ENCODE measurements around the gene ADGRG4.
A peak's percentile ranks its signal among the peaks of the same experiment; 100 is the strongest.

The ADGRG4 gene

DNA sequence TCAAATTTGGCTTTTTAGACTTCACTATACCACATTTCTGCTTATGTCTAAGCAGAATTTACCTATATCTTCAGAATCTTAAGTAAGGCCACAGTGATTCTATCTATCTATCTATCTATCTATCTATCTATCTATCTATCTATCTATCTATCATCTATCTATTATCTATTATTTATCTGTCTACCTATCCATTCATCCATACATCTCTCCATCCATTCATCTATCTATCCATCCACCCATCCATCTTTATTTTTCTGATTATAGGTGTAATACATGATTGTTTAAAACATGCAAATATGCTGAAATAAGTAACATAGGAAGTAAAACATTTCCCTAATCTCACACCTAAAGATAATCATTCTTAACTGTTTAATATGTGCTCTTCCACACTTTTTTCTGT, 18.8 kb downstream of the ADGRG4 start:
- no peaks in the 10 kb centered on the region for H3K9me3 ChIP-seq (ENCODE audit: control insufficient read depth, insufficient read depth, low read depth, low read length)
- CTCF ChIA-PET, result no interaction called here

GRCh38 chrX:136321532-136321931, 20.8 kb downstream of the ADGRG4 start:
- Histone ChIP-seq H3K4me1 (ENCODE audit: control insufficient read depth, insufficient read depth, low read length) (no peaks in the 10 kb centered on the region), H3K27ac (ENCODE audit: extremely low read depth, low read depth, low read length) (no peak overlapping the region), H3K9me3 (ENCODE audit: control insufficient read depth, insufficient read depth, low read depth, low read length) (no peaks in the 10 kb centered on the region), H3K36me3 (ENCODE audit: control insufficient read depth in 2 of 2, insufficient read depth in 1 of 2, low read length in 2 of 2) (no peaks in the 10 kb centered on the region), H3K4me3 (ENCODE audit: low read depth, low read length) (no peak overlapping the region)
- ChIA-PET CTCF (no interaction called here), POLR2A (no interaction called here)
- no peak for TF ChIP-seq ZNF16 (tag by site-specific recombination; IDR thresholded peaks at IDR 0.05; ENCODE audit: low read depth)
- TF ChIP-seq ZNF843 (tag by site-specific recombination; IDR thresholded peaks at IDR 0.05), result no peak
- TF ChIP-seq, protein P1, sequence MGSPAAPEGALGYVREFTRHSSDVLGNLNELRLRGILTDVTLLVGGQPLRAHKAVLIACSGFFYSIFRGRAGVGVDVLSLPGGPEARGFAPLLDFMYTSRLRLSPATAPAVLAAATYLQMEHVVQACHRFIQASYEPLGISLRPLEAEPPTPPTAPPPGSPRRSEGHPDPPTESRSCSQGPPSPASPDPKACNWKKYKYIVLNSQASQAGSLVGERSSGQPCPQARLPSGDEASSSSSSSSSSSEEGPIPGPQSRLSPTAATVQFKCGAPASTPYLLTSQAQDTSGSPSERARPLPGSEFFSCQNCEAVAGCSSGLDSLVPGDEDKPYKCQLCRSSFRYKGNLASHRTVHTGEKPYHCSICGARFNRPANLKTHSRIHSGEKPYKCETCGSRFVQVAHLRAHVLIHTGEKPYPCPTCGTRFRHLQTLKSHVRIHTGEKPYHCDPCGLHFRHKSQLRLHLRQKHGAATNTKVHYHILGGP (tag by site-specific recombination; IDR thresholded peaks at IDR 0.05), result no peak
- no peak for TF ChIP-seq BCL11B (tag by site-specific recombination; IDR thresholded peaks at IDR 0.05; ENCODE audit: low read depth)
- TF ChIP-seq ZNF677 (tag by site-specific recombination; IDR thresholded peaks at IDR 0.05), result no peak
- no peak for TF ChIP-seq ZNF138 (tag by site-specific recombination; IDR thresholded peaks at IDR 0.05; ENCODE audit: borderline replicate concordance)
- TF ChIP-seq SETDB1 (IDR thresholded peaks at IDR 0.05; ENCODE audit: insufficient read length, low read length), result no peak
- no peak for TF ChIP-seq KLF7 (tag by site-specific recombination; IDR thresholded peaks at IDR 0.05; ENCODE audit: borderline replicate concordance)
- TF ChIP-seq, protein P2, sequence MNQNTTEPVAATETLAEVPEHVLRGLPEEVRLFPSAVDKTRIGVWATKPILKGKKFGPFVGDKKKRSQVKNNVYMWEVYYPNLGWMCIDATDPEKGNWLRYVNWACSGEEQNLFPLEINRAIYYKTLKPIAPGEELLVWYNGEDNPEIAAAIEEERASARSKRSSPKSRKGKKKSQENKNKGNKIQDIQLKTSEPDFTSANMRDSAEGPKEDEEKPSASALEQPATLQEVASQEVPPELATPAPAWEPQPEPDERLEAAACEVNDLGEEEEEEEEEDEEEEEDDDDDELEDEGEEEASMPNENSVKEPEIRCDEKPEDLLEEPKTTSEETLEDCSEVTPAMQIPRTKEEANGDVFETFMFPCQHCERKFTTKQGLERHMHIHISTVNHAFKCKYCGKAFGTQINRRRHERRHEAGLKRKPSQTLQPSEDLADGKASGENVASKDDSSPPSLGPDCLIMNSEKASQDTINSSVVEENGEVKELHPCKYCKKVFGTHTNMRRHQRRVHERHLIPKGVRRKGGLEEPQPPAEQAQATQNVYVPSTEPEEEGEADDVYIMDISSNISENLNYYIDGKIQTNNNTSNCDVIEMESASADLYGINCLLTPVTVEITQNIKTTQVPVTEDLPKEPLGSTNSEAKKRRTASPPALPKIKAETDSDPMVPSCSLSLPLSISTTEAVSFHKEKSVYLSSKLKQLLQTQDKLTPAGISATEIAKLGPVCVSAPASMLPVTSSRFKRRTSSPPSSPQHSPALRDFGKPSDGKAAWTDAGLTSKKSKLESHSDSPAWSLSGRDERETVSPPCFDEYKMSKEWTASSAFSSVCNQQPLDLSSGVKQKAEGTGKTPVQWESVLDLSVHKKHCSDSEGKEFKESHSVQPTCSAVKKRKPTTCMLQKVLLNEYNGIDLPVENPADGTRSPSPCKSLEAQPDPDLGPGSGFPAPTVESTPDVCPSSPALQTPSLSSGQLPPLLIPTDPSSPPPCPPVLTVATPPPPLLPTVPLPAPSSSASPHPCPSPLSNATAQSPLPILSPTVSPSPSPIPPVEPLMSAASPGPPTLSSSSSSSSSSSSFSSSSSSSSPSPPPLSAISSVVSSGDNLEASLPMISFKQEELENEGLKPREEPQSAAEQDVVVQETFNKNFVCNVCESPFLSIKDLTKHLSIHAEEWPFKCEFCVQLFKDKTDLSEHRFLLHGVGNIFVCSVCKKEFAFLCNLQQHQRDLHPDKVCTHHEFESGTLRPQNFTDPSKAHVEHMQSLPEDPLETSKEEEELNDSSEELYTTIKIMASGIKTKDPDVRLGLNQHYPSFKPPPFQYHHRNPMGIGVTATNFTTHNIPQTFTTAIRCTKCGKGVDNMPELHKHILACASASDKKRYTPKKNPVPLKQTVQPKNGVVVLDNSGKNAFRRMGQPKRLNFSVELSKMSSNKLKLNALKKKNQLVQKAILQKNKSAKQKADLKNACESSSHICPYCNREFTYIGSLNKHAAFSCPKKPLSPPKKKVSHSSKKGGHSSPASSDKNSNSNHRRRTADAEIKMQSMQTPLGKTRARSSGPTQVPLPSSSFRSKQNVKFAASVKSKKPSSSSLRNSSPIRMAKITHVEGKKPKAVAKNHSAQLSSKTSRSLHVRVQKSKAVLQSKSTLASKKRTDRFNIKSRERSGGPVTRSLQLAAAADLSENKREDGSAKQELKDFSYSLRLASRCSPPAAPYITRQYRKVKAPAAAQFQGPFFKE (tag by site-specific recombination; IDR thresholded peaks at IDR 0.05; ENCODE audit: borderline replicate concordance), result no peak
- TF ChIP-seq ZNF571 (tag by site-specific recombination; IDR thresholded peaks at IDR 0.05), result no peak
- no peak for TF ChIP-seq SCRT1 (tag by site-specific recombination; IDR thresholded peaks at IDR 0.05; ENCODE audit: borderline replicate concordance)
- no peak for TF ChIP-seq REPIN1 (tag by site-specific recombination; IDR thresholded peaks at IDR 0.05; ENCODE audit: low read depth)
- no peak for TF ChIP-seq ZNF19 (tag by site-specific recombination; IDR thresholded peaks at IDR 0.05; ENCODE audit: low read depth)
- no peak for TF ChIP-seq KLF1 (tag by site-specific recombination; IDR thresholded peaks at IDR 0.05)
- TF ChIP-seq ZNF548 (tag by site-specific recombination; IDR thresholded peaks at IDR 0.05), result no peak
- no peak for TF ChIP-seq ZIC2 (tag by site-specific recombination; IDR thresholded peaks at IDR 0.05)
- no peak for TF ChIP-seq ZEB2 (tag by site-specific recombination; IDR thresholded peaks at IDR 0.05)
- no peak for TF ChIP-seq ZNF248 (tag by site-specific recombination; IDR thresholded peaks at IDR 0.05)
- TF ChIP-seq ZNF148 (tag by site-specific recombination; IDR thresholded peaks at IDR 0.05; ENCODE audit: borderline replicate concordance), result no peak

More for the DNA sequence above, 18.8 kb downstream of the ADGRG4 start:
- TF ChIP-seq ZNF366 (tag by site-specific recombination; conservative IDR thresholded peaks at IDR 0.05) (peak; percentile 69; the same call in 1 of the 2 replicates), PRDM1 (tag by site-specific recombination; IDR thresholded peaks at IDR 0.05) (no peak)
- no peak overlapping the region for H3K27ac ChIP-seq (ENCODE audit: extremely low read depth, low read depth, low read length)
- POLR2A ChIA-PET, result no interaction called here
- no peaks in the 10 kb centered on the region for H3K36me3 ChIP-seq (ENCODE audit: control insufficient read depth in 2 of 2, insufficient read depth in 1 of 2, low read length in 2 of 2)
- no peak overlapping the region for H3K4me3 ChIP-seq (ENCODE audit: low read depth, low read length)
- H3K4me1 ChIP-seq (ENCODE audit: control insufficient read depth, insufficient read depth, low read length), result no peaks in the 10 kb centered on the region

Data from HEK293 (cell line).